Suppressor macrophage treated with lipopolysaccharide for 1 hour (primary cell): ENCODE data around the gene TRH.

ENCODE experiments used
- DNase-seq, 3 donors: peaks; one replicate each; pipeline ENCODE4 v3.0.0-alpha.2; 2020 to 2022

Gene TRH

DNA sequence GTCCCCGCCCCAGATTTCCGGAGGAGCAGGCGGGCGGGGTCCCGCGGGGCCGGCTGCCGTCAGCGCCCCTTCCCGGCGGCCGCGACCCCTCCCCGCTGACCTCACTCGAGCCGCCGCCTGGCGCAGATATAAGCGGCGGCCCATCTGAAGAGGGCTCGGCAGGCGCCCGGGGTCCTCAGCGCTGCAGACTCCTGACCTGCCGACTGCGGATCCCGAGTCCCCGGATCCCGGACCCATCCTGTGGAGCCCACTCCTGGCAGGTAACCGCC is at the start of gene TRH:
Gene TRH (plus strand): TSS at position 157 of the 269 bp plus-strand sequence. CDS start 1,097 bp downstream, outside the sequence.
- DNase-seq: no peak

GRCh38 chr3:129927072-129927471 is 47.4 kb upstream of the TRH start:
- no peak for DNase-seq

GRCh38 chr3:129929383-129929782 is 45.1 kb upstream of the TRH start:
- no peak for DNase-seq

- DNase-seq: no peak
Measured at GRCh38 chr3:129933471-129933870, 41.0 kb upstream of the TRH start.

GRCh38 chr3:129934234-129935123 is 40.0 kb upstream of the TRH start:
- peak; percentile 39 to 54 (median 44) for DNase-seq

DNA sequence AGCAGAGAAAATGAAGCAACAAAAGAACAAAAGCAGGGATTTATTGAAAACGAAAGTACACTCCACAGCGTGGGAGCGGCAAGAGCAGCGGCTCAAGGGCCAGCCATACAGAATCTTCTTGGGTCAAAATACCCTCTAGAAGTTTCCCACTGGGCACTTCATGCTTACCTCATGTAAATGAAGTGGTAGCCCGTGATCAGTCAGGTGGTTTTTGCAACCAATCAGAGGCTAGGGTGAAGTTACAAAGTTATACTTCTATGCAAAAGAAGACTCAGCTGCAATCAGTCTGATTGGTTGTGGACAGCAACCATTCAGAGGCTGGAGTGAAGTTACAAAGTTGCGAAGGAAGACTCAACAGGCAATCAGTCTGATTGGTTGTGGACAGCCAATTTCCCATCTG is 37.8 kb upstream of the TRH start:
- DNase-seq: peak; percentile 64 to 87 (median 73)

DNA sequence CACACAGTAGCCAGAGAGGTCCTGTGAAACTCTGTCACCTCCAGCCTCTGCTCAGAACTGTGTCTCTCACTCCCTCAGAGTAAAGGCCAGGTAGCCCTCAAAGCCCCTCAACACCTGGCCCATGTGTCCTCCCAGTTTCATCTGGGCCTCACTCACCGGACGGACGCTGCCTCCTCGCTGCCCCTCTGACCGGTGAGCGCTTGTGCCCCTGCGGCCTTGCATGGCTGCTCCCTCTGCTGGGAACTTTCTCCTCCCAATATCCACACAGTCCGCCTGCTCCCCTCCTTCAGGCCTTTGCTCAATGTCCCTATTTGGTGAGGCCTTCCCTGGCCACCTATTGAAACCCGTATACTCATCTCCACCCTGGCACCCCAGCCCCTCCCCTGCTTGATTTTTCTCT is 36.8 kb upstream of the TRH start:
- DNase-seq: no peak

GRCh38 chr3:129938140-129938930 is 36.2 kb upstream of the TRH start:
- no peak for DNase-seq

DNA sequence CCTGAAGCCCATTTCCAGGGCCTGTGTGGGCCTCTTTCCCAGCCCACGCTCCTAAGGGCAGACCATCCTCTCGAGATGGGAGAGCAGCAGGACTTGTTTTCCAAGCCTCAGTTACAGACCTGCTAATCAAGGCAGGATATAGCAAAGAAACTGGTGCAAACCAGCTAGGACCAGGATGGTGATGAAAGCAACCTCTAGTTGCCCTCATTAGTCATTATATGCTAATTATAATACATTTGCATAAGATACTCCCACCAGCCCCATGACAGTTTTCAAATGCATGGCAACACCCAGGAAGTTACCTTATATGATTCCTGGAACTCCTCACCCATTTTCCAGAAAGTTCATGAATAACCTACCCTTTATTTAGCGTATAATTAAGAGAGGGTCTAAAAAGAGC is 34.4 kb upstream of the TRH start:
- no peak for DNase-seq

DNA sequence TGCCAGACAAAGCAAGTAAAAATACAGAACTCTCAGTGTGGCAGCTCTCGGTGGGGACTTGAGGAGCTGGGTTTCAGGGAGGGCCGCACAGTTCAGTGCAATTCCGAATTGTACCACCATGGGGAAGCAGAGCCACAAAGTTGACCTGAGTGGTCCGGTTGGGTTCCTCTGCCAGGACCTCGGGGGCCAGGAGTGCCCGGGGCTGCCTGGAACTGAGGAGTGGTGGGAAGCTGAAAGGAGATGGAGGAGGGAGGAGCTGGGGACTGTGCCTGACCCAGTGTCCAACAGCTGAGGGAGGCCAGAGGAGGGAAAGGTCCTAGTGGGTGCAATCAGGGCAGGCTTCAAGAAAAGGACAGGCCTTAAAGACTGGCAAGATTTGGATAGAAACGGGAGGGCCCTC is 32.2 kb upstream of the TRH start:
- DNase-seq: peak; percentile 76 to 84 (median 84)

- DNase-seq: no peak
Measured at GRCh38 chr3:129943020-129943419, 31.5 kb upstream of the TRH start.

GRCh38 chr3:129944709-129945108 is 29.8 kb upstream of the TRH start:
- no peak for DNase-seq

DNA sequence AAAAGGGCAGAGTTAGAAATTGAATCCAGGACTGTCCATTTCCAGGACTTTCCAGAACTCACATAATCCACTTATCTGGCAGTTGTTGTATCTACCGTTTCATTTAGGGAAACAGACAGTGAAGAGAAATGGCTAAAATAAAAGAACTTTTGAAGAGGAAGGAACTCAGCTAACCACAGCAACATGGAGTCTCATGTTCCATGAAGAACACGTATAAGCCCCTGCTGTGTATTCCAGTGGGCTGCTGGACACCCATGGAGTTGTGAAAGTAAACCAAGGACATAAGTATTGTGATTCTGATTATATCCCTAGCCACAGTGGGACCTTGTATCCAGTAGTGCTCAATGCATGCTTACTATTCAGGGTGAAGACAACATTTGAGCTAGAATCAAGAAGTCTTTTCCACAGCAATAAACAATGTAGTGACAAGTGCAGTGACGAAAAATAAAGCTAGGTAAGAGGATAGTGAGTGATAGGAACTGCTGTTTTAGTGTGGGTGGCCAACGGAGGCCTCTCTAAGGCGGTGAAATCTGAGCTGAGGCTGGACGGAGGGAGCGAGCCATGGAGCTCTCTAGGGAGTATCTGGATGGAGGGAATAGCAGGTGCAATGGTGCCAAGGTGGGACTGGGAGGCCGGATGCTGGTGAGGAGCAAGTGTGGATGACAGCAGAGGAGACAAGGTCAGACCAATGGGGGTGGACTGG is 26.8 kb upstream of the TRH start:
- DNase-seq: peak in 1 of 3 donors; percentile 33

DNA sequence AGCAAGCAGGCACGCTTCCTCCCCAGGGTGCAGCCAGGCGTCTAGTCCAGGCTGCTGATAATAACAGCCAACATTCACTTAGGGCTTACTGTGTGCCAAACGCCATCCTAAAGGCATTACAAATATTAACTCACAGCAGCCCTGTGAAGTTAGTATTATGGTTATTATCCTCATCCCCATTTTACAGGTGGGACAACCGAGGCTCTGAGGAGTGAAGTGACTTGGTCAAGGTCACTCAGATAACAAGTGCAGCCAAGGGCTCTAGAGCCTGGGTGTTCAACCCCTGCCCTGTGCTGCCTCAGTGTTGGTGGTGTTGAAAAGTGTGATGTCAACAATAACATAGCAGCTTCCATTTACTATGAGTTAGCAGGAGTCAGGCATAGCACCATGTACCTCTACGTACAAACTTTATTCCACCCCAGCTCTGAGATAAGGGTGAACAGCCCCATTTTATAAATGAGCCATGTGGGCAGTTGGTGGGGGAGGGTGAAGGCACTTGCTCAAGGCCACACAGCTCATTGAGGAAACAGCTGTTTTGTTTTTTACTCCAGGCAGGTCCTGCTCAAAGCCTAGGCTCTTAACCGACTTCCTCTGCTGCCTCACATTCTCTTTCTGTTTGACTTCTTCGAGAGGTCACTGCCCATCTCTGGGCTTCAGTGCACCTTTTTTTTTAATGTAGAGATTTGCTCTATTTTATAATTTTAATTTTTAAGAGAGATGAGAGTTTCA is 24.0 kb upstream of the TRH start:
- peak; percentile 54 to 60 (median 57) for DNase-seq

GRCh38 chr3:129952556-129953355 is 21.8 kb upstream of the TRH start:
- DNase-seq: no peak

GRCh38 chr3:129953621-129954020 is 20.9 kb upstream of the TRH start:
- no peak for DNase-seq

- DNase-seq: peak; percentile 37 to 57 (median 44)
Measured at GRCh38 chr3:129954514-129954913, 20.0 kb upstream of the TRH start.

- peak; percentile 22 to 37 (median 35) for DNase-seq
Measured at GRCh38 chr3:129956936-129957335, 17.6 kb upstream of the TRH start.

GRCh38 chr3:129958755-129959154 is 15.8 kb upstream of the TRH start:
- peak; percentile 79 to 87 (median 87) for DNase-seq

- DNase-seq: peak in 1 of 3 donors; percentile 41
Measured at GRCh38 chr3:129961141-129961541, 13.4 kb upstream of the TRH start.

- no peak for DNase-seq
Measured at GRCh38 chr3:129962600-129962999, 11.9 kb upstream of the TRH start.

DNA sequence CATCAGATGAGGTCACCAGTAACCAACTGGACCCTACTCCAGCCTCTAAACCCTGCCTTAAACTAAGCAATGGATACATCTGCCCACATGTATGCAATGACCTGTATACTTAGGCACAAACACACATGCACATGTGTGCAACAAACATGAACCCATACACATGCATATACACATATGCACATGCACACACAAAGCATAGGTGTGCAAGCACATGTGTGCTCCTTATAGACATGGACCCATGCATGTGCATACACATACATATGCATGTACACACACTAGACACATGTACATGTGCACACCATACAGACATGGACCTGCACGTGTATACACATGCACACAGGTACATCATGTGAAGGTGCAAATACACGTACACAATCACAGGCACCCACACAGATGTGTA is 8.6 kb upstream of the TRH start:
- no peak for DNase-seq
